ENCODE measurements around the gene IFNE.

DNA sequence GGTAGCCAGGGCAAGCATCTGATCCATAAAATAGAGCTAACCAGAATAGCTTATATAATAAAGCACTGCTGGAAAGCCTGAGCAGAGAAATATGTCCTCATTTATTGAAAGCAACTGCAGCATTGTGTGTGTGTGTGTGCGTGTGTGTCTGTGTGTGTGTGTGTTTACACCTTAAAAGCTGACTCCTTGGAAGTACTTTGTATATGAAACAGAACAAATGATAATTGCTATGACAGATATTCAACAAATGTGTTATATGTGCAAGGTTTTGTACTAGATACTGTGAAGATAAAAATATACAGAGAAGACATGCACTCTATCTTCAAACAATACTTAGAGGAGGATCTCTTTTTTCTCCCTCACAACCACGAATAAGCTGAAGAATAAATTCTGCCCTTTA is 22.0 kb upstream of the IFNE start:
- TF ChIP-seq POLR2A (IDR thresholded peaks at IDR 0.05) (no peak), POLR2AphosphoS5 (IDR thresholded peaks at IDR 0.05) (no peak)
- TF ChIP-seq, protein P1, sequence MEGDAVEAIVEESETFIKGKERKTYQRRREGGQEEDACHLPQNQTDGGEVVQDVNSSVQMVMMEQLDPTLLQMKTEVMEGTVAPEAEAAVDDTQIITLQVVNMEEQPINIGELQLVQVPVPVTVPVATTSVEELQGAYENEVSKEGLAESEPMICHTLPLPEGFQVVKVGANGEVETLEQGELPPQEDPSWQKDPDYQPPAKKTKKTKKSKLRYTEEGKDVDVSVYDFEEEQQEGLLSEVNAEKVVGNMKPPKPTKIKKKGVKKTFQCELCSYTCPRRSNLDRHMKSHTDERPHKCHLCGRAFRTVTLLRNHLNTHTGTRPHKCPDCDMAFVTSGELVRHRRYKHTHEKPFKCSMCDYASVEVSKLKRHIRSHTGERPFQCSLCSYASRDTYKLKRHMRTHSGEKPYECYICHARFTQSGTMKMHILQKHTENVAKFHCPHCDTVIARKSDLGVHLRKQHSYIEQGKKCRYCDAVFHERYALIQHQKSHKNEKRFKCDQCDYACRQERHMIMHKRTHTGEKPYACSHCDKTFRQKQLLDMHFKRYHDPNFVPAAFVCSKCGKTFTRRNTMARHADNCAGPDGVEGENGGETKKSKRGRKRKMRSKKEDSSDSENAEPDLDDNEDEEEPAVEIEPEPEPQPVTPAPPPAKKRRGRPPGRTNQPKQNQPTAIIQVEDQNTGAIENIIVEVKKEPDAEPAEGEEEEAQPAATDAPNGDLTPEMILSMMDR (IDR thresholded peaks at IDR 0.05): no peak

All from sigmoid colon (tissue), 4 donors.